Activated naive CD8-positive, alpha-beta T cell treated with anti-CD3 and anti-CD28 coated beads, Interleukin-2, amount 10 ng/mL, durations not matched to agents 7 days and 5 days (primary cell): Measurements from ENCODE around the gene BANF2. TPM values are rescaled to one million over a fixed set of nuclear protein-coding genes. Genes with fewer than 3 reads are reported as not detected.

ENCODE experiments used
- ATAC-seq: fragments of 150-1000 bp; cut with Tn5 transposase; one replicate; pipeline ENCODE4 v1.10.0; 2021; ENCODE audit warnings: low read depth, moderate library complexity
- POLR2A ChIA-PET: fragments of 350-600 bp; sonication (Branson Sonifier 250); formaldehyde crosslinking; loops from one replicate; lab custom pipeline; 2021; ENCODE audit warnings: antibody characterized with exemption; lab: Charles Lee
- DNase-seq: peaks from one replicate; pipeline ENCODE4 v3.0.0; 2021
- H3K27ac Mint-ChIP-seq: one replicate; pipeline ENCODE4 v1.8.0; 2022; ENCODE audit warnings: mild to moderate bottlenecking, mixed read lengths
- H3K27me3 Mint-ChIP-seq: one replicate; pipeline ENCODE4 v1.8.0; 2022; ENCODE audit warnings: mild to moderate bottlenecking, moderate library complexity, mixed read lengths
- H3K36me3 Mint-ChIP-seq: one replicate; pipeline ENCODE4 v1.8.0; 2021; ENCODE audit warnings: mild to moderate bottlenecking, mixed read lengths
- H3K4me1 Mint-ChIP-seq: one replicate; pipeline ENCODE4 v1.8.0; 2021; ENCODE audit warnings: mixed read lengths
- H3K4me3 Mint-ChIP-seq: one replicate; pipeline ENCODE4 v1.8.0; 2022; ENCODE audit warnings: mild to moderate bottlenecking, moderate library complexity, mixed read lengths
- H3K9me3 Mint-ChIP-seq: one replicate; pipeline ENCODE4 v1.8.0; 2021; ENCODE audit warnings: mixed read lengths
- total RNA-seq, 2 experiments: library from RNA; stranded (reverse); gene quantifications; one replicate each; pipeline ENCODE4 v1.2.3, GENCODE V29; 2021

The BANF2 gene
- total RNA-seq, 2 experiments from 2014 or later = not detected

GRCh38 chr20:17730071-17730470 lies 30.3 kb downstream of the BANF2 start:
- Mint-ChIP-seq H3K4me3 (no peak overlapping the region), H3K27ac (no peak overlapping the region), H3K9me3 (no peaks in the 10 kb centered on the region), H3K36me3 (no peaks in the 10 kb centered on the region), H3K4me1 (no peaks in the 10 kb centered on the region), H3K27me3 (peaks cover 8% of the 10 kb centered on the region)
- ATAC-seq (no peak), DNase-seq (no peak)
- POLR2A ChIA-PET = no interaction called here

- no peak overlapping the region for H3K27ac Mint-ChIP-seq
- POLR2A ChIA-PET = interaction anchor here (0.7 kb wide), 1 partner anchor 9 kb away, joined by 3 read pairs; no protein-coding TSS in a partner anchor
- no peak for DNase-seq
- H3K9me3 Mint-ChIP-seq = peaks cover under 1% of the 10 kb centered on the region
- H3K36me3 Mint-ChIP-seq = no peaks in the 10 kb centered on the region
- no peaks in the 10 kb centered on the region for H3K4me1 Mint-ChIP-seq
- ATAC-seq = no peak
- no peak overlapping the region for H3K4me3 Mint-ChIP-seq
- H3K27me3 Mint-ChIP-seq = peaks cover 12% of the 10 kb centered on the region
These were observed 31.5 kb downstream of the BANF2 start for GRCh38 chr20:17731233-17731632.

GRCh38 chr20:17732907-17733521 lies 33.2 kb downstream of the BANF2 start:
- Mint-ChIP-seq H3K36me3 (no peaks in the 10 kb centered on the region), H3K4me1 (peaks cover 1% of the 10 kb centered on the region)
- ATAC-seq = no peak

GRCh38 chr20:17733767-17734304 lies 34.1 kb downstream of the BANF2 start:
- ATAC-seq = no peak

More at GRCh38 chr20:17732907-17733521, 33.2 kb downstream of the BANF2 start:
- no peak for DNase-seq
- POLR2A ChIA-PET = no interaction called here
- H3K27ac Mint-ChIP-seq = no peak overlapping the region
- H3K4me3 Mint-ChIP-seq = no peak overlapping the region
- H3K9me3 Mint-ChIP-seq = peaks cover 3% of the 10 kb centered on the region
- peaks cover 16% of the 10 kb centered on the region for H3K27me3 Mint-ChIP-seq

GRCh38 chr20:17734374-17734773 lies 34.6 kb downstream of the BANF2 start:
- Mint-ChIP-seq H3K27ac (no peak overlapping the region), H3K9me3 (peaks cover 5% of the 10 kb centered on the region), H3K4me3 (no peak overlapping the region), H3K27me3 (peaks cover 16% of the 10 kb centered on the region), H3K36me3 (no peaks in the 10 kb centered on the region), H3K4me1 (peaks cover 1% of the 10 kb centered on the region)
- no peak for DNase-seq
- POLR2A ChIA-PET = no interaction called here
- no peak for ATAC-seq

More at GRCh38 chr20:17733767-17734304, 34.1 kb downstream of the BANF2 start:
- Mint-ChIP-seq H3K4me1 (peaks cover 1% of the 10 kb centered on the region), H3K4me3 (no peak overlapping the region), H3K27ac (no peak overlapping the region), H3K27me3 (peaks cover 16% of the 10 kb centered on the region), H3K36me3 (no peaks in the 10 kb centered on the region), H3K9me3 (peaks cover 3% of the 10 kb centered on the region)
- no peak for DNase-seq
- POLR2A ChIA-PET = no interaction called here

- H3K9me3 Mint-ChIP-seq = peaks cover 6% of the 10 kb centered on the region
These were observed 35.5 kb downstream of the BANF2 start for GRCh38 chr20:17735206-17735804.

GRCh38 chr20:17735959-17736621 lies 36.3 kb downstream of the BANF2 start:
- POLR2A ChIA-PET = no interaction called here
- H3K27ac Mint-ChIP-seq = no peak overlapping the region
- H3K36me3 Mint-ChIP-seq = no peaks in the 10 kb centered on the region
- no peak for ATAC-seq
- peaks cover 6% of the 10 kb centered on the region for H3K9me3 Mint-ChIP-seq
- no peak for DNase-seq
- H3K4me3 Mint-ChIP-seq = no peak overlapping the region
- peaks cover 1% of the 10 kb centered on the region for H3K4me1 Mint-ChIP-seq
- H3K27me3 Mint-ChIP-seq = peaks cover 9% of the 10 kb centered on the region

More at GRCh38 chr20:17735206-17735804, 35.5 kb downstream of the BANF2 start:
- Mint-ChIP-seq H3K27ac (no peak overlapping the region), H3K4me1 (peaks cover 1% of the 10 kb centered on the region), H3K27me3 (peaks cover 15% of the 10 kb centered on the region), H3K36me3 (no peaks in the 10 kb centered on the region), H3K4me3 (no peak overlapping the region)
- no peak for DNase-seq
- POLR2A ChIA-PET = no interaction called here
- ATAC-seq = no peak

- no peak for ATAC-seq
- Mint-ChIP-seq H3K4me3 (no peak overlapping the region), H3K4me1 (peaks cover 1% of the 10 kb centered on the region), H3K9me3 (peaks cover 6% of the 10 kb centered on the region), H3K27me3 (peaks cover 13% of the 10 kb centered on the region), H3K27ac (no peak overlapping the region), H3K36me3 (no peaks in the 10 kb centered on the region)
- POLR2A ChIA-PET = no interaction called here
- DNase-seq = no peak
These were observed 38.4 kb downstream of the BANF2 start for GRCh38 chr20:17738154-17738553.

GRCh38 chr20:17741220-17741619 lies 41.5 kb downstream of the BANF2 start:
- H3K4me3 Mint-ChIP-seq = no peak overlapping the region
- H3K36me3 Mint-ChIP-seq = no peaks in the 10 kb centered on the region
- POLR2A ChIA-PET = no interaction called here
- DNase-seq (no peak), ATAC-seq (no peak)
- peaks cover 5% of the 10 kb centered on the region for H3K9me3 Mint-ChIP-seq
- H3K27me3 Mint-ChIP-seq = peaks cover 16% of the 10 kb centered on the region
- H3K4me1 Mint-ChIP-seq = peaks cover 1% of the 10 kb centered on the region
- no peak overlapping the region for H3K27ac Mint-ChIP-seq

- POLR2A ChIA-PET = no interaction called here
- H3K9me3 Mint-ChIP-seq = peaks cover 3% of the 10 kb centered on the region
- no peaks in the 10 kb centered on the region for H3K4me1 Mint-ChIP-seq
- H3K36me3 Mint-ChIP-seq = no peaks in the 10 kb centered on the region
- DNase-seq = no peak
- no peak for ATAC-seq
- no peak overlapping the region for H3K27ac Mint-ChIP-seq
- no peak overlapping the region for H3K4me3 Mint-ChIP-seq
- peaks cover 12% of the 10 kb centered on the region for H3K27me3 Mint-ChIP-seq
These were observed 43.0 kb downstream of the BANF2 start for GRCh38 chr20:17742731-17743130.

GRCh38 chr20:17743677-17744076 lies 43.9 kb downstream of the BANF2 start:
- ATAC-seq = no peak
- H3K27me3 Mint-ChIP-seq = peaks cover 12% of the 10 kb centered on the region
- H3K9me3 Mint-ChIP-seq = peaks cover 3% of the 10 kb centered on the region
- H3K36me3 Mint-ChIP-seq = no peaks in the 10 kb centered on the region
- no peak overlapping the region for H3K4me3 Mint-ChIP-seq
- POLR2A ChIA-PET = no interaction called here
- no peaks in the 10 kb centered on the region for H3K4me1 Mint-ChIP-seq
- no peak for DNase-seq
- H3K27ac Mint-ChIP-seq = no peak overlapping the region

GRCh38 chr20:17747431-17747846 lies 47.7 kb downstream of the BANF2 start:
- POLR2A ChIA-PET = no interaction called here
- Mint-ChIP-seq H3K4me1 (no peaks in the 10 kb centered on the region), H3K27me3 (peaks cover 15% of the 10 kb centered on the region), H3K27ac (no peak overlapping the region), H3K36me3 (no peaks in the 10 kb centered on the region), H3K4me3 (no peak overlapping the region), H3K9me3 (no peaks in the 10 kb centered on the region)
- DNase-seq (no peak), ATAC-seq (no peak)

- ATAC-seq (no peak), DNase-seq (no peak)
- no peaks in the 10 kb centered on the region for H3K36me3 Mint-ChIP-seq
- peaks cover 14% of the 10 kb centered on the region for H3K27me3 Mint-ChIP-seq
- H3K27ac Mint-ChIP-seq = no peak overlapping the region
- H3K4me3 Mint-ChIP-seq = no peak overlapping the region
- H3K9me3 Mint-ChIP-seq = no peaks in the 10 kb centered on the region
- no peaks in the 10 kb centered on the region for H3K4me1 Mint-ChIP-seq
- POLR2A ChIA-PET = no interaction called here
These were observed 48.5 kb downstream of the BANF2 start for GRCh38 chr20:17748279-17748678.
